Measurements from ENCODE around the gene HERC6. TPM values are rescaled to one million over a fixed set of nuclear protein-coding genes. Genes with fewer than 3 reads are reported as not detected.
"Not testable (repeated sequence)": the region's sequence is repeated elsewhere in the genome, so short reads cannot be mapped to it uniquely, and the experiment has no call there.

HERC6 gene
- total RNA-seq, 4 donors from 2014 or later = 4.4 to 7.5 (median 5.1) TPM

- no peak for TF ChIP-seq CTCF (IDR thresholded peaks at IDR 0.05)
- TF ChIP-seq EP300 (IDR thresholded peaks at IDR 0.05) = no peak
- no peak for TF ChIP-seq POLR2AphosphoS5 (IDR thresholded peaks at IDR 0.05)
- TF ChIP-seq POLR2A (IDR thresholded peaks at IDR 0.05) = no peak
- no peaks in the 10 kb centered on the region for H3K9me3 ChIP-seq
- H3K4me3 ChIP-seq = no peak overlapping the region
- H3K27ac ChIP-seq = no peak overlapping the region
- H3K36me3 ChIP-seq = peaks cover 0 to 27% of the 10 kb centered on the region in 2 donors
- no peaks in the 10 kb centered on the region for H3K4me1 ChIP-seq
- WGBS, 2 donors (ENCODE audit: low coverage in 1 of 2) = 78% methylated on average over 3 of the region's 4 CpGs; no CpG with 5 or more reads in 1 of the 2 donors
- H3K27me3 ChIP-seq = no peaks in the 10 kb centered on the region
- ATAC-seq = no peak
Observed at GRCh38 chr4:88445252-88445651, 66.6 kb downstream of the HERC6 start.

- no peak for ATAC-seq
- Histone ChIP-seq H3K27me3 (no peaks in the 10 kb centered on the region), H3K4me1 (no peaks in the 10 kb centered on the region), H3K36me3 (peaks cover 0 to 22% of the 10 kb centered on the region in 2 donors), H3K9me3 (no peaks in the 10 kb centered on the region), H3K4me3 (no peak overlapping the region), H3K27ac (no peak overlapping the region)
- TF ChIP-seq POLR2A (IDR thresholded peaks at IDR 0.05) = no peak
- 30 to 100% methylated on average over 1 to 2 of the region's 3 CpGs for WGBS, 2 donors (ENCODE audit: low coverage in 1 of 2)
Observed at GRCh38 chr4:88446124-88446523, 67.5 kb downstream of the HERC6 start.

GRCh38 chr4:88447371-88448095, 68.9 kb downstream of the HERC6 start:
- TF ChIP-seq POLR2A (IDR thresholded peaks at IDR 0.05) (no peak), CTCF (IDR thresholded peaks at IDR 0.05) (no peak), EP300 (IDR thresholded peaks at IDR 0.05) (no peak), POLR2AphosphoS5 (IDR thresholded peaks at IDR 0.05) (no peak)
- peaks cover 0 to 11% of the 10 kb centered on the region in 2 donors for H3K36me3 ChIP-seq
- H3K9me3 ChIP-seq = no peaks in the 10 kb centered on the region
- 74 to 81% methylated on average over 2 to 5 of the region's 5 CpGs for WGBS, 2 donors (ENCODE audit: low coverage in 1 of 2)
- no peaks in the 10 kb centered on the region for H3K4me1 ChIP-seq
- no peak overlapping the region for H3K27ac ChIP-seq
- H3K27me3 ChIP-seq = no peaks in the 10 kb centered on the region
- H3K4me3 ChIP-seq = no peak overlapping the region
- ATAC-seq = no peak

GRCh38 chr4:88448211-88448765, 69.6 kb downstream of the HERC6 start:
- H3K4me1 ChIP-seq, H3K9me3 ChIP-seq, H3K27me3 ChIP-seq, H3K27ac ChIP-seq, H3K36me3 ChIP-seq, ATAC-seq, H3K4me3 ChIP-seq: not testable (repeated sequence)
- 86 to 100% methylated on average over 1 of the region's 7 CpGs for WGBS, 2 donors (ENCODE audit: low coverage in 1 of 2)

- Histone ChIP-seq H3K27ac (no peak overlapping the region), H3K27me3 (no peaks in the 10 kb centered on the region), H3K9me3 (no peaks in the 10 kb centered on the region), H3K4me1 (no peaks in the 10 kb centered on the region), H3K4me3 (no peak overlapping the region), H3K36me3 (no peaks in the 10 kb centered on the region)
- no peak for ATAC-seq
- TF ChIP-seq CTCF (IDR thresholded peaks at IDR 0.05) = no peak
- no peak for TF ChIP-seq EP300 (IDR thresholded peaks at IDR 0.05)
- no peak for TF ChIP-seq POLR2A (IDR thresholded peaks at IDR 0.05)
- TF ChIP-seq POLR2AphosphoS5 (IDR thresholded peaks at IDR 0.05) = no peak
Observed at GRCh38 chr4:88448889-88449288, 70.2 kb downstream of the HERC6 start.

GRCh38 chr4:88449290-88449689, 70.6 kb downstream of the HERC6 start:
- H3K36me3 ChIP-seq = no peaks in the 10 kb centered on the region
- no peak for ATAC-seq
- TF ChIP-seq CTCF (IDR thresholded peaks at IDR 0.05) = no peak
- no peak for TF ChIP-seq EP300 (IDR thresholded peaks at IDR 0.05)
- no peak for TF ChIP-seq POLR2A (IDR thresholded peaks at IDR 0.05)
- no peak for TF ChIP-seq POLR2AphosphoS5 (IDR thresholded peaks at IDR 0.05)
- no peak overlapping the region for H3K4me3 ChIP-seq
- H3K27me3 ChIP-seq = no peaks in the 10 kb centered on the region
- H3K4me1 ChIP-seq = no peaks in the 10 kb centered on the region
- no peaks in the 10 kb centered on the region for H3K9me3 ChIP-seq
- H3K27ac ChIP-seq = no peak overlapping the region
